Ovary (tissue), 9 donors: ENCODE data around the gene IGLON5. TPM values are rescaled to one million over a fixed set of nuclear protein-coding genes. Genes with fewer than 3 reads are reported as not detected.

Experiments
- DNase-seq, 5 donors: peaks; one replicate each; pipeline ENCODE4 v3.0.0-alpha.2; 2019 to 2020
- H3K27ac ChIP-seq, 2 donors: fragments of 200-600 bp; one replicate each; pipeline versions ENCODE4 v1.5.1 to v1.8.0; 2019 to 2022
- H3K27me3 ChIP-seq: fragments of 200-600 bp; one replicate; pipeline ENCODE4 v1.8.0; 2022
- H3K36me3 ChIP-seq: fragments of 200-600 bp; sonication (generic); one replicate; pipeline ENCODE4 v1.5.1; 2019
- H3K4me1 ChIP-seq: one replicate; pipeline ENCODE4 v1.8.1; 2013; ENCODE audit warnings: mild to moderate bottlenecking, moderate library complexity; ENCODE audit not compliant: insufficient read depth
- H3K4me3 ChIP-seq: fragments of 200-600 bp; sonication (generic); one replicate; pipeline ENCODE4 v1.5.1; 2017
- H3K9me3 ChIP-seq, 2 donors: fragments of 200-600 bp in 1 of 2; sonication (generic) in 1 of 2; one replicate each; pipeline versions ENCODE4 v1.5.1 to v1.8.1; 2013 to 2019; ENCODE audit warnings: mild to moderate bottlenecking in 1 of 2, moderate library complexity in 1 of 2
- EP300 ChIP-seq: sonication (generic); formaldehyde crosslinking; IDR thresholded peaks from one replicate; pipeline ENCODE4 v1.6.1; 2017; ENCODE audit warnings: antibody characterized with exemption
- POLR2A ChIP-seq: fragments of 450-650 bp; IDR thresholded peaks from one replicate; pipeline ENCODE4 v1.6.1; 2017; ENCODE audit warnings: antibody characterized with exemption, mild to moderate bottlenecking, moderate library complexity
- WGBS, 3 donors: extraction: QIAGEN DNeasy Blood & Tissue Kit in 1 of 3; methylation state at CpG; one replicate each; pipeline versions ENCODE4 v1.1.5 to v1.1.7; 2013 to 2017; 5-methylcytosine and 5-hydroxymethylcytosine counted together
- intact Hi-C, 4 donors: fragments of 100-400 bp; cut with DNase I; formaldehyde crosslinking; loops; one replicate each; pipeline versions ENCODE4 v1.11.0 to v1.15.1; 2022 to 2023
- polyA plus RNA-seq, 2 donors: library from polyadenylated mRNA; stranded (reverse); fragments of 200-250 nt in 1 of 2; fragments of 350-450 nt in 1 of 2; fragmentation: Illumina TruSeq in 1 of 2; extraction: RNeasy Lipid Tissue Mini Kit (QIAGEN cat#74804) in 1 of 2; gene quantifications; one replicate each; pipeline ENCODE4 v1.2.3, GENCODE V29; 2013 to 2014
- total RNA-seq, 7 donors: library from RNA; depleted of rRNA in 2 of 7; stranded (reverse); fragments of >200 nt in 2 of 7; fragmentation: NEBNext Ultra II Directional in 3 of 7; extraction: Animal tissue kit (Norgen Biotek cat#: 25700) in 3 of 7; gene quantifications; one replicate each; pipeline versions ENCODE4 v1.1.0 to v1.2.4, GENCODE V29; 2016 to 2023
- TF ChIP-seq, protein P1 (sequence below), 3 donors: fragments of 450-650 bp in 2 of 3; fragments of 200-600 bp in 1 of 3; IDR thresholded peaks; one replicate each; pipeline versions ENCODE4 v1.5.1 to v1.8.0; 2016 to 2022; ENCODE audit warnings: antibody characterized with exemption in 3 of 3, mild to moderate bottlenecking in 1 of 3
- donor health status: DM: no; HTN: no; CAD: no; lungs with moderate emphysema.
- donor health status: DM: no; HTN: no; CAD: no.
- donor health status: Bipolar disorder and iron deficiency.
- donor health status: DM: yes; HTN: yes; CAD: no.
- donor health status: DM: no; HTN: no; CAD: no.
- donor health status: DM: yes; HTN: yes; CAD: no.

The IGLON5 gene
- total and polyA plus RNA-seq, 9 donors = 0.08 to 1.6 (median 0.29) TPM; not detected in 1

DNA sequence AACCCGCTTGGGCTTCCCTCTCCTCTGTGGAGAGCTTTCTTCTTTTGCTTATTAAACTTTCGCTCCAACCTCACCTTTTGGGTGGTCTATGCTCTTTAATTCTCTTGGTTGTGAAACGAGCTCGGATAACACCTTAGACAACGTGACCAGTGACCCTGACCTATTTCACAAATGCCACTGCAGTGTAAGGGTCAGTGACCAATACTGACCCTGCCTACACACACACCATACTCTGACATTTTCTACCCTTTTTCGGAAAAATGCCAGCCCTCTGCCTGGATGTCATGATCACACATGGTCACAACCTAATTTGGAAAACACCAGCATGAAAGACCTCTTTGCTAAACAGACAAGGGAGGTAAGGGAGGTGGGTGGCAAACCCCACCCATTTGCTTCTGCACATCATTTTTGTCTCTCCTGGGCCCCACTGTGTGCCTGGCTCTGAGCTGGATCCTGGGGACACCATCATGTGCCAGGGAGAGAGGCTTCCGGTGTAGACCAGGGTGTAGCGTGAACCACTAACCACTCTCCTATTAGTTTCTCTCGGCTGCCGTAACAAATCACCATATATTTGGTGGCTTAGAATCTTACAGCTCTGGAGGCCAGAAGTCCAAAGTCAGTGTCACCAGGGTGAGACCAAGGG, 44.8 kb downstream of the IGLON5 start:
- Histone ChIP-seq H3K4me1 (no peaks in the 10 kb centered on the region), H3K36me3 (no peaks in the 10 kb centered on the region), H3K27me3 (no peaks in the 10 kb centered on the region), H3K4me3 (no peak overlapping the region), H3K9me3 (no peaks in the 10 kb centered on the region), H3K27ac (no peak overlapping the region)
- intact Hi-C loops = no loop called here
- TF ChIP-seq EP300 = no peak
- no peak for TF ChIP-seq POLR2A
- TF ChIP-seq, protein P1, sequence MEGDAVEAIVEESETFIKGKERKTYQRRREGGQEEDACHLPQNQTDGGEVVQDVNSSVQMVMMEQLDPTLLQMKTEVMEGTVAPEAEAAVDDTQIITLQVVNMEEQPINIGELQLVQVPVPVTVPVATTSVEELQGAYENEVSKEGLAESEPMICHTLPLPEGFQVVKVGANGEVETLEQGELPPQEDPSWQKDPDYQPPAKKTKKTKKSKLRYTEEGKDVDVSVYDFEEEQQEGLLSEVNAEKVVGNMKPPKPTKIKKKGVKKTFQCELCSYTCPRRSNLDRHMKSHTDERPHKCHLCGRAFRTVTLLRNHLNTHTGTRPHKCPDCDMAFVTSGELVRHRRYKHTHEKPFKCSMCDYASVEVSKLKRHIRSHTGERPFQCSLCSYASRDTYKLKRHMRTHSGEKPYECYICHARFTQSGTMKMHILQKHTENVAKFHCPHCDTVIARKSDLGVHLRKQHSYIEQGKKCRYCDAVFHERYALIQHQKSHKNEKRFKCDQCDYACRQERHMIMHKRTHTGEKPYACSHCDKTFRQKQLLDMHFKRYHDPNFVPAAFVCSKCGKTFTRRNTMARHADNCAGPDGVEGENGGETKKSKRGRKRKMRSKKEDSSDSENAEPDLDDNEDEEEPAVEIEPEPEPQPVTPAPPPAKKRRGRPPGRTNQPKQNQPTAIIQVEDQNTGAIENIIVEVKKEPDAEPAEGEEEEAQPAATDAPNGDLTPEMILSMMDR (IDR thresholded peaks at IDR 0.05) = no peak
- 95 to 98% (median 97%) methylated on average over 10 of the region's 10 CpGs for whole genome bisulfite sequencing, 3 donors
- DNase-seq = no peak

DNA sequence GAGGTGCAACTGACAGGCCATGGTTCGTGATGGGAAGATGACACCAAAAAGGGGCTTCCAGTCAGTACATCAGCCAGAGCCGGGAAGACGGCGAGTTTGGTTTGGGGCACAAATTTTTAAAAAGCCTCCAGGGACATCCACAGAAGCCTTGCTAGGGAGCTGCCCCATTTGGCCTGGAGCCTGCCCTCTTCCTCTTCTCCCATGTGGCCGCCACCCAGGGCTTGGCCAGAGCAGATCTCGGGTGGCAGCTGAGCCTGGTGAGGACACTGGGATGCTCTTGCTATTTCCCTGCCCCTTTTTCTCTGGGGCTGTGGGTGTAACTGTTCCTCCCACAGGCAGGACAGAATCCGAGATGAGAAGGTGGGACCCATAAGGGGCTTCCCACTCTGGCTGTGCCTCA, 46.5 kb downstream of the IGLON5 start:
- intact Hi-C loops = no loop called here
- DNase-seq = no peak
- WGBS, 3 donors = 87 to 90% (median 88%) methylated on average over 7 of the region's 7 CpGs
- Histone ChIP-seq H3K9me3 (no peaks in the 10 kb centered on the region), H3K4me3 (no peak overlapping the region), H3K36me3 (no peaks in the 10 kb centered on the region), H3K27me3 (no peaks in the 10 kb centered on the region), H3K4me1 (no peaks in the 10 kb centered on the region), H3K27ac (no peak overlapping the region)
- TF ChIP-seq, protein P1 (IDR thresholded peaks at IDR 0.05) = no peak
- no peak for TF ChIP-seq POLR2A
- no peak for TF ChIP-seq EP300

DNA sequence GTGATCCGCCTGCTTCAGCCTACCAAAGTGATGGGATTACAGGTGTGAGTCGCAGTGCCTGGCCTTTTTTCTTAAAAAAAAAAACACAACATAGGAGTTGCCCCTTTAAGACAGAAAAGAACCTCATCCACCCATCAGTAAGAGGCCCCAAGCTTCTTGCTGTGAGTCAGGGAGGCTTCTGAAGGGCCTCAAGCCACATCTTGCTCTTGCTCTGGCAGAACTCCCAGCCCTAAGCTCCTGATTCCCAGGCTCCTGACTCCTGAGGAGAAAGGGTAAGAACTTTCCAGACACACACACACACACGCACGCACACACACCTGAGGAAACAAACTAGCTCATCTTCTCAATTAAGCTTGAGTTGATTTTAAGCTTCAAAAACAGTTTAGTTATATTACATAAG, 47.9 kb downstream of the IGLON5 start:
- H3K36me3 ChIP-seq = no peaks in the 10 kb centered on the region
- H3K27ac ChIP-seq = no peak overlapping the region
- intact Hi-C loops = no loop called here
- H3K27me3 ChIP-seq = no peaks in the 10 kb centered on the region
- H3K4me3 ChIP-seq = no peak overlapping the region
- no peak for DNase-seq
- H3K4me1 ChIP-seq = no peaks in the 10 kb centered on the region
- no peaks in the 10 kb centered on the region for H3K9me3 ChIP-seq
- WGBS, 3 donors = 73 to 93% (median 88%) methylated on average over 4 of the region's 4 CpGs
- TF ChIP-seq, protein P1 (IDR thresholded peaks at IDR 0.05) = no peak
- no peak for TF ChIP-seq EP300
- no peak for TF ChIP-seq POLR2A

DNA sequence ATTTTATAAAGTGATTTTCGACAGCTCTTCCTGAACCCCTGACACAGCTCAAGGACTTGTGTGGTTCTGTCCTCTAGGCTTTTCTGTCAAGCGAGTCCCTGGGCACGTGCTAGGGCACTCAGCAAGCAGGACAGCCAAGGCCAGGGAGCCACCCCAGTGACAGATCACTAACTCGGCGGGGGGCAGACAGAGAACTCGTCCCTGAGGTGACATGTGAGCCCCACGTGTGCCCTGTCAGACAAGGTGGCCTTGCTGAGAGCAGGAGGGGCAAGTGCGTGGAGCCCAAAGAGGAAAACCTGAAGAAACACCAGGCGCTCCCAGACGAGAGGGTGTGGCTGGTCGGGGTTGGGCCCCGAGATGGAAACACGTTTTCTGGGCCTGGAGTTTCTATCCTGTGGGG, 49.8 kb downstream of the IGLON5 start:
- H3K27ac ChIP-seq = no peak overlapping the region
- H3K9me3 ChIP-seq = no peaks in the 10 kb centered on the region
- TF ChIP-seq POLR2A = no peak
- TF ChIP-seq EP300 = no peak
- TF ChIP-seq, protein P1 (IDR thresholded peaks at IDR 0.05) = no peak
- H3K36me3 ChIP-seq = no peaks in the 10 kb centered on the region
- no peak for DNase-seq
- H3K27me3 ChIP-seq = no peaks in the 10 kb centered on the region
- no peak overlapping the region for H3K4me3 ChIP-seq
- H3K4me1 ChIP-seq = peaks cover 4% of the 10 kb centered on the region
- 91 to 94% (median 92%) methylated on average over 13 of the region's 13 CpGs for WGBS, 3 donors
- intact Hi-C loops = loop anchor here in 1 of 4 donors (10.0 kb wide), 1 partner anchor 344 kb away; no protein-coding TSS in a partner anchor
